ENCODE measurements around the gene EEF1AKMT4. TPM values are rescaled to one million over a fixed set of nuclear protein-coding genes. Genes with fewer than 3 reads are reported as not detected.

The EEF1AKMT4 gene
- total and polyA plus RNA-seq, 2 of the 4 experiments (the other 2 are of a cell fraction): 2.9 to 3.6 TPM

GRCh38 chr3:184255291-184256039 lies 6.0 kb downstream of the EEF1AKMT4 start (continued):
- TF ChIP-seq POLR2A (IDR thresholded peaks at IDR 0.05; ENCODE audit: low read depth, low read length): no peak

GRCh38 chr3:184257083-184257915 lies 7.8 kb downstream of the EEF1AKMT4 start:
- CTCF ChIA-PET: interaction anchor here (0.6 to 0.7 kb wide), 2 partner anchors 48 to 97 kb away, joined by 3 read pairs; no protein-coding TSS in a partner anchor
- no peak for ATAC-seq (ENCODE audit: low read depth)
- DNase-seq: no peak
- in situ Hi-C loops (cut with MboI; ENCODE audit: low sequenced_read_pairs) (loop anchor here (10.0 to 25.0 kb wide), 2 partner anchors 362 to 795 kb away; no protein-coding TSS in a partner anchor), intact Hi-C loops (cut with micrococcal nuclease) (loop anchor here (10.0 kb wide), 1 partner anchor 242 kb away; the partner anchor contains the start of gene ABCC5), dilution Hi-C loops (cut with HindIII; ENCODE audit: low sequenced_read_pairs, unreplicated experiment) (no loop called here)
- POLR2A ChIA-PET (ENCODE audit: unreplicated experiment): interaction anchor here (0.6 kb wide), 1 partner anchor 115 kb away, joined by 6 read pairs; no protein-coding TSS in a partner anchor
- Histone ChIP-seq H2BK5ac (ENCODE audit: low read depth, low read length, poor library complexity, severe bottlenecking) (no peak overlapping the region), H3K9me1 (ENCODE audit: insufficient read depth, low read length) (no peaks in the 10 kb centered on the region), H3K9ac (ENCODE audit: low read depth, low read length) (no peak overlapping the region), H3K4me2 (ENCODE audit: low read depth, low read length) (no peak overlapping the region), H2AFZ (replicated peaks; ENCODE audit: low read length, poor library complexity) (no peak overlapping the region), H3K9me3 (ENCODE audit: control insufficient read depth, insufficient read depth, low read length) (no peaks in the 10 kb centered on the region), H3K56ac (ENCODE audit: extremely low read depth, insufficient read depth, low read length) (no peak overlapping the region), H4K5ac (ENCODE audit: low read depth, low read length) (no peak overlapping the region), H2BK15ac (ENCODE audit: low read depth, low read length) (no peak overlapping the region), H3K23ac (ENCODE audit: low read depth, low read length) (no peak overlapping the region), H2BK120ac (ENCODE audit: low read depth, low read length) (no peak overlapping the region), H2BK20ac (ENCODE audit: low read depth, low read length) (no peak overlapping the region), H3K27ac (ENCODE audit: insufficient read depth, low read length) (no peak overlapping the region), H3K27me3 (ENCODE audit: control insufficient read depth, insufficient read depth, low read length) (peaks cover 20% of the 10 kb centered on the region; the same call in 1 of the 2 replicates), H3K4me3 (ENCODE audit: insufficient read depth, low read depth, low read length) (no peak overlapping the region), H4K20me1 (ENCODE audit: insufficient read depth, low read length) (peaks cover 8% of the 10 kb centered on the region), H3K18ac (ENCODE audit: low read depth, low read length) (no peak overlapping the region), H2AK5ac (ENCODE audit: low read depth, low read length) (no peak overlapping the region), H2AK9ac (replicated peaks; ENCODE audit: low read depth, low read length, poor library complexity) (no peak overlapping the region), H4K8ac (ENCODE audit: low read depth in 2 of 2, low read length in 2 of 2) (no peak overlapping the region), H3K36me3 (ENCODE audit: control insufficient read depth, insufficient read depth, low read length) (0 out of 2 replicates have a peak, but pooled peaks cover 2% of the 10 kb centered on the region), H3K4me1 (ENCODE audit: control insufficient read depth, insufficient read depth, low read length) (peaks cover 2% of the 10 kb centered on the region; the same call in 1 of the 2 replicates), H3K4ac (ENCODE audit: low read depth, low read length) (no peak overlapping the region), H4K91ac (ENCODE audit: insufficient read depth, low read depth, low read length) (no peak overlapping the region), H3K79me1 (ENCODE audit: low read depth in 1 of 2, low read length in 2 of 2) (no peaks in the 10 kb centered on the region), H3K14ac (replicated peaks; ENCODE audit: low read depth, low read length) (no peak overlapping the region)
- BruUV-seq (replicated peaks): no TSS peak
- no peak for TF ChIP-seq MXI1 (IDR thresholded peaks at IDR 0.05; ENCODE audit: borderline replicate concordance, low read depth, low read length)
- TF ChIP-seq MAFK (IDR thresholded peaks at IDR 0.05; ENCODE audit: low read depth, low read length): no peak
- no peak for TF ChIP-seq FOS (IDR thresholded peaks at IDR 0.05; ENCODE audit: low read depth, low read length)
- TF ChIP-seq NFE2L2 (IDR thresholded peaks at IDR 0.05; ENCODE audit: low read depth, low read length): no peak
- no peak for TF ChIP-seq CHD1 (IDR thresholded peaks at IDR 0.05; ENCODE audit: low read depth, low read length)
- 81% methylated on average over 10 of the region's 23 CpGs; no CpG with 5 or more reads in 1 of the 2 experiments for WGBS, 2 experiments (ENCODE audit: extremely low coverage in 2 of 2, insufficient read length in 1 of 2)

All from IMR-90 (cell line).